GM18870 (cell line): ENCODE results near the gene IMPA2.
"Not testable (repeated sequence)": the region's sequence is repeated elsewhere in the genome, so short reads cannot be mapped to it uniquely, and the experiment has no call there.

ENCODE experiments used
- ATAC-seq: cut with Tn5 transposase; IDR thresholded peaks from one replicate; pipeline ENCODE4 v1.9.1; 2021; ENCODE audit warnings: moderate library complexity; ENCODE audit not compliant: unreplicated experiment

The IMPA2 gene

DNA sequence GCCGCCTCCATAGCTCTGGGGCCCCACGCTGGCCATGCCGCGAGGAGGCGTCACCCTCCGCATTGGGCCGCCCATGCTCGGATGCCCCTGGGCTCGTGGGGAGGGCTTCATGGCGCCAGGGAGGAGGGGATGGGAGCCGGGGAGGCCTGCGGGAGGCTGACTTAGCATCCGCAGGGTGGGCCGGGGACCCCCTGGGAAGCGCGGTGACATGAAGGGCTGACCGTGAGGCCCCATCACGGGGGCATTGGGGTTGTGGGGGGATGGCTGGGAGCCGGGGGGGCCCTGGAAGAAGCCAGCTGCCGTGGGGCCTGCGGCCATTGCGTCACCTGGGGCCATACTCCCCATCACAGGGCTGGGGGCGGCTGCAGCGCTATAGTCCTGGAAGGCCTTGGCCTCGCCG is 86.4 kb downstream of the IMPA2 start:
- ATAC-seq: no peak

GRCh38 chr18:12068316-12068949 is 87.1 kb downstream of the IMPA2 start:
- not testable (repeated sequence) for ATAC-seq

- ATAC-seq: no peak
Observed at GRCh38 chr18:12068950-12069320, 87.6 kb downstream of the IMPA2 start.

DNA sequence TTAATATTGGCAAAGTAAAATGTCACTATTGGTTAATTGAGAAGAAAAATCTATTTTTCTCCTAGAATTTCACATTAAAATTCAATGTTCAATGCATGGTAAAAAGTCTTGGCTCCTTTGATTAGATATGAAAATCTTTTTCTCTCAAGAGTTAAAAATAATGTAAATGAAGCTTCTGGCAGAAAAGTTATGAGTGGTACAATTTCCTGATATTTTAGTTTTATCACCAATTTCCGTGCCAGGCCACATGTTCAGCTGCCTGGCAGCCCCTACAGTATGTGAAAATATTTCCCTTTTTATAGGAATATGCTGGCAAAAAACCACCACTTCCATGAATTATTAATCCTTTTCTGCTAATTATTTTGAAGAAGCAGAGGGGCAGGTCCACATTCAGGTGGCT is 89.8 kb downstream of the IMPA2 start:
- not testable (repeated sequence) for ATAC-seq

- no peak for ATAC-seq
Observed at GRCh38 chr18:12072996-12073395, 91.7 kb downstream of the IMPA2 start.

DNA sequence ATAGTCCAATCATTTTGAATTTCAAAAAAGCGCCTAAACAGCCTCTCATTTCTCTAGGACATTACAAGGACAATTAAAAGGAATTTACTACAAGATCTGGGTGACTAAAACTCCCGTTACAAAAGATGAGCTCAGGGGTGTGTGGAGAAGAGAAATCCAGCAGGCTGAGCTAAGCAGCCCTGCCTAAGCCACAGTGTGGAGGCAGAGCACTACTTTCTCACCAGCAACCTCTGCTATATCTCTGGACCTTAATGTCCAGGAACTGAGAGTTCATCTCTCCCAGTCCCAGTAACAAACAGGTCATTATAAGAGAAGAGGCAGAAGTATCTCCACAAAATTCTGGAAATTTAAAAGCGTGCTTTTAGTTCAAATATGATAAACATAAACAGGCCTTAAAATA is 93.4 kb downstream of the IMPA2 start:
- no peak for ATAC-seq

- no peak for ATAC-seq
Observed at GRCh38 chr18:12076424-12077140, 95.3 kb downstream of the IMPA2 start.

- ATAC-seq: not testable (repeated sequence)
Observed at GRCh38 chr18:12077994-12078393, 96.7 kb downstream of the IMPA2 start.

DNA sequence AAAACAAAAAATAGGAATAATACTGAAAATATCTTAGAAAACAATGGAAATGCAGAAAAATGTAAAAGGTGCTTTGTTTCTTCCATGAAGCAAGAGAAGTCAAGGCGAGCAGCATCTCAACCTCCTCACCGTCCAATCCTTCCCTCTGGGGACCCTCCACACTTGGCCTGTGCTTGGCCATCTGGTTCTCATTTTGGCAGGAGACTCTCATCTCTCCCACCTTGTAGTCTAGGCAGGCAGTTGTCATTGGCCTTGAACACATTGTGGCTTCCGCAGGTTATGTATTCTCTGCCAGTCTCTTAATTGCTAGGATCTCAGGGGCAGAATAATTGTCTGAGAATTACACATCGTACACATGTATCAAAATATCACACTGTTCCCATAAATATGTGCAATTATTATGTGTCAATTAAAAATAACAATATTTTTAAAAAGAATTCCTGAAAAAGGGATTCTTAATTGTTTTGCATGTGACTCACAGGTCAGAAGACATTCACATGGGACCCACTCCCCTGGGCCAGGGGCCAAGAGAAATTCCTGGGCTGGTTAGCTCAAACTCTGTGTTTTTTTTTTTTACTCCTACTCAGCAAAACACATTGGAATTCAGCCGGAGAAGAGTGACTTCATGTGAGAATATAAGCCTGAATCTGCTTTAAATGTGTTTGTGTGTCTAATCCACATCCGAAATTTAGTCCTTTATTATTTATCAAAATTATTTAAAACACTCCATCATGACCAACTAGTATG is 98.4 kb downstream of the IMPA2 start:
- ATAC-seq: no peak
